OCI-LY1 (cell line): ENCODE data around the gene FHIT.

Experiments used
- EZH2 ChIP-seq: fragments of 200-600 bp; sonication (generic), shearing (Covaris generic); IDR thresholded peaks from 2 replicates; pipeline ENCODE4 v1.8.0; 2017; ENCODE audit warnings: borderline replicate concordance, mixed run types, mild to moderate bottlenecking, antibody characterized with exemption, low read length, moderate library complexity, mixed read lengths
- TF ChIP-seq, protein P1 (sequence below): fragments of 200-600 bp; sonication (generic), shearing (Covaris generic); IDR thresholded peaks from 2 replicates; pipeline ENCODE4 v1.5.1; 2017; ENCODE audit warnings: mild to moderate bottlenecking, antibody characterized with exemption, low read length, moderate library complexity, mixed read lengths

GRCh38 chr3:59939826-59940426 lies 1311.3 kb downstream of the FHIT start:
- TF ChIP-seq, protein P1, sequence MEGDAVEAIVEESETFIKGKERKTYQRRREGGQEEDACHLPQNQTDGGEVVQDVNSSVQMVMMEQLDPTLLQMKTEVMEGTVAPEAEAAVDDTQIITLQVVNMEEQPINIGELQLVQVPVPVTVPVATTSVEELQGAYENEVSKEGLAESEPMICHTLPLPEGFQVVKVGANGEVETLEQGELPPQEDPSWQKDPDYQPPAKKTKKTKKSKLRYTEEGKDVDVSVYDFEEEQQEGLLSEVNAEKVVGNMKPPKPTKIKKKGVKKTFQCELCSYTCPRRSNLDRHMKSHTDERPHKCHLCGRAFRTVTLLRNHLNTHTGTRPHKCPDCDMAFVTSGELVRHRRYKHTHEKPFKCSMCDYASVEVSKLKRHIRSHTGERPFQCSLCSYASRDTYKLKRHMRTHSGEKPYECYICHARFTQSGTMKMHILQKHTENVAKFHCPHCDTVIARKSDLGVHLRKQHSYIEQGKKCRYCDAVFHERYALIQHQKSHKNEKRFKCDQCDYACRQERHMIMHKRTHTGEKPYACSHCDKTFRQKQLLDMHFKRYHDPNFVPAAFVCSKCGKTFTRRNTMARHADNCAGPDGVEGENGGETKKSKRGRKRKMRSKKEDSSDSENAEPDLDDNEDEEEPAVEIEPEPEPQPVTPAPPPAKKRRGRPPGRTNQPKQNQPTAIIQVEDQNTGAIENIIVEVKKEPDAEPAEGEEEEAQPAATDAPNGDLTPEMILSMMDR: no peak
- no peak for TF ChIP-seq EZH2
